ENCODE measurements around the gene CUX1.

Gene CUX1

DNA sequence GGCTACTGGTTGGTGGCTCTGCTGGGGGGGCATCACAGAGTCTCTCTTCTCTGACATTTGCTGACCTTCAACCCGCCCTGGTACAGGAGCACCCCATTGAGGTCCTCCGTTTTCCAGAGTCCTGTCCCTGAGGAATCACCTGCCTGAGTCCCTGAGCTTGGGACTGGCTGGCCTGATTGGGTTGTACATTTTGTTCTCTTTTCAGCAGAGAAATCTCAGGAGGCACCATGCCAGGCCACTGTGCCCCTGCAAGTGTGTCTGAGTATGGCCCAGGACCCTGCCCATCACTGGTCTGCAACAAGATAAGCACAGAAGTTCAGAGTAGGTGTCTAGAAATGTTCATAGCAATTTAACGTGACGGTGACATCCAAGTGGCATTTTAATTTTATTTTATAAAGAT lies 131.2 kb downstream of the CUX1 start:
- ATAC-seq, result no peak
- TF ChIP-seq ZNF8 (CRISPR knock-in tag; IDR thresholded peaks at IDR 0.05) (no peak), CSDC2 (CRISPR knock-in tag; IDR thresholded peaks at IDR 0.05) (no peak), TCF4 (CRISPR knock-in tag; IDR thresholded peaks at IDR 0.05; ENCODE audit: borderline replicate concordance) (no peak), CREB5 (CRISPR knock-in tag; IDR thresholded peaks at IDR 0.05; ENCODE audit: low read depth) (no peak), ISL1 (CRISPR knock-in tag; IDR thresholded peaks at IDR 0.05) (no peak)

GRCh38 chr7:101950450-101951119 lies 133.2 kb downstream of the CUX1 start:
- peak; percentile 46 for ATAC-seq
- TF ChIP-seq ZC3H10 (CRISPR knock-in tag; IDR thresholded peaks at IDR 0.05) (0 out of 2 replicates have a peak, but pooled peaks have one; percentile 23), ISL1 (CRISPR knock-in tag; IDR thresholded peaks at IDR 0.05) (peak; percentile 56), GLIS3 (CRISPR knock-in tag; IDR thresholded peaks at IDR 0.05) (no peak)

DNA sequence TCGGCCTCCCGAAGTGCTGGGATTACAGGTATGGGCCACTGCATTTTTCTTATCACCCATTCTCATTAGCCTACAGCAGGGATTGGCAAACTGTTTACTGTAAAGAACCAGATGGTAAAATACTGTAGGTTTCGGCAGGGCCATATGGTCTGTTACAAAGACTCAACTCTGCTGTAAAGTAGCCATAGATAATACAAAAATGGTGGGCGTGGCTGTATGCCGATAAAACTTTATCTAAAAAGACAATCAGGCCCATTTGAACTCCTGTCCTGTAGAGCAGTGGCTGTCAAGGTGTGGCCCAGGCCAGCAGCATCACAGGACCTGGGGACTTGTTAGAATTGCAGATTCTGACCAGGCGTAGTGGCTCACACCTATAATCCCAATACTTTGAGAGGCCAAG lies 134.3 kb downstream of the CUX1 start:
- no peak for ATAC-seq
- TF ChIP-seq ZNF8 (CRISPR knock-in tag; IDR thresholded peaks at IDR 0.05), result no peak
- no peak for TF ChIP-seq PPARA (CRISPR knock-in tag; IDR thresholded peaks at IDR 0.05; ENCODE audit: borderline replicate concordance)
- TF ChIP-seq OSR1 (CRISPR knock-in tag; IDR thresholded peaks at IDR 0.05), result no peak
- TF ChIP-seq, protein P1, sequence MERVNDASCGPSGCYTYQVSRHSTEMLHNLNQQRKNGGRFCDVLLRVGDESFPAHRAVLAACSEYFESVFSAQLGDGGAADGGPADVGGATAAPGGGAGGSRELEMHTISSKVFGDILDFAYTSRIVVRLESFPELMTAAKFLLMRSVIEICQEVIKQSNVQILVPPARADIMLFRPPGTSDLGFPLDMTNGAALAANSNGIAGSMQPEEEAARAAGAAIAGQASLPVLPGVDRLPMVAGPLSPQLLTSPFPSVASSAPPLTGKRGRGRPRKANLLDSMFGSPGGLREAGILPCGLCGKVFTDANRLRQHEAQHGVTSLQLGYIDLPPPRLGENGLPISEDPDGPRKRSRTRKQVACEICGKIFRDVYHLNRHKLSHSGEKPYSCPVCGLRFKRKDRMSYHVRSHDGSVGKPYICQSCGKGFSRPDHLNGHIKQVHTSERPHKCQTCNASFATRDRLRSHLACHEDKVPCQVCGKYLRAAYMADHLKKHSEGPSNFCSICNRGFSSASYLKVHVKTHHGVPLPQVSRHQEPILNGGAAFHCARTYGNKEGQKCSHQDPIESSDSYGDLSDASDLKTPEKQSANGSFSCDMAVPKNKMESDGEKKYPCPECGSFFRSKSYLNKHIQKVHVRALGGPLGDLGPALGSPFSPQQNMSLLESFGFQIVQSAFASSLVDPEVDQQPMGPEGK (CRISPR knock-in tag; IDR thresholded peaks at IDR 0.05; ENCODE audit: borderline replicate concordance), result no peak
- no peak for TF ChIP-seq CSDC2 (CRISPR knock-in tag; IDR thresholded peaks at IDR 0.05)
- TF ChIP-seq TOX (CRISPR knock-in tag; IDR thresholded peaks at IDR 0.05; ENCODE audit: borderline replicate concordance), result no peak
- no peak for TF ChIP-seq TCF4 (CRISPR knock-in tag; IDR thresholded peaks at IDR 0.05; ENCODE audit: borderline replicate concordance)
- TF ChIP-seq ZNF70 (CRISPR knock-in tag; IDR thresholded peaks at IDR 0.05), result no peak
- TF ChIP-seq, protein P2, sequence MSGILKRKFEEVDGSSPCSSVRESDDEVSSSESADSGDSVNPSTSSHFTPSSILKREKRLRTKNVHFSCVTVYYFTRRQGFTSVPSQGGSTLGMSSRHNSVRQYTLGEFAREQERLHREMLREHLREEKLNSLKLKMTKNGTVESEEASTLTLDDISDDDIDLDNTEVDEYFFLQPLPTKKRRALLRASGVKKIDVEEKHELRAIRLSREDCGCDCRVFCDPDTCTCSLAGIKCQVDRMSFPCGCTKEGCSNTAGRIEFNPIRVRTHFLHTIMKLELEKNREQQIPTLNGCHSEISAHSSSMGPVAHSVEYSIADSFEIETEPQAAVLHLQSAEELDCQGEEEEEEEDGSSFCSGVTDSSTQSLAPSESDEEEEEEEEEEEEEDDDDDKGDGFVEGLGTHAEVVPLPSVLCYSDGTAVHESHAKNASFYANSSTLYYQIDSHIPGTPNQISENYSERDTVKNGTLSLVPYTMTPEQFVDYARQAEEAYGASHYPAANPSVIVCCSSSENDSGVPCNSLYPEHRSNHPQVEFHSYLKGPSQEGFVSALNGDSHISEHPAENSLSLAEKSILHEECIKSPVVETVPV (CRISPR knock-in tag; IDR thresholded peaks at IDR 0.05), result no peak
- TF ChIP-seq BACH2 (CRISPR knock-in tag; IDR thresholded peaks at IDR 0.05; ENCODE audit: borderline replicate concordance), result no peak
- TF ChIP-seq ZNF565 (CRISPR knock-in tag; conservative IDR thresholded peaks at IDR 0.05; ENCODE audit: low read depth), result no peak
- TF ChIP-seq ZFP30 (CRISPR knock-in tag; IDR thresholded peaks at IDR 0.05), result no peak
- TF ChIP-seq SNAI2 (CRISPR knock-in tag; IDR thresholded peaks at IDR 0.05), result no peak
- TF ChIP-seq ZFP3 (CRISPR knock-in tag; IDR thresholded peaks at IDR 0.05), result no peak
- TF ChIP-seq GLIS3 (CRISPR knock-in tag; IDR thresholded peaks at IDR 0.05), result no peak
- TF ChIP-seq, protein P3, sequence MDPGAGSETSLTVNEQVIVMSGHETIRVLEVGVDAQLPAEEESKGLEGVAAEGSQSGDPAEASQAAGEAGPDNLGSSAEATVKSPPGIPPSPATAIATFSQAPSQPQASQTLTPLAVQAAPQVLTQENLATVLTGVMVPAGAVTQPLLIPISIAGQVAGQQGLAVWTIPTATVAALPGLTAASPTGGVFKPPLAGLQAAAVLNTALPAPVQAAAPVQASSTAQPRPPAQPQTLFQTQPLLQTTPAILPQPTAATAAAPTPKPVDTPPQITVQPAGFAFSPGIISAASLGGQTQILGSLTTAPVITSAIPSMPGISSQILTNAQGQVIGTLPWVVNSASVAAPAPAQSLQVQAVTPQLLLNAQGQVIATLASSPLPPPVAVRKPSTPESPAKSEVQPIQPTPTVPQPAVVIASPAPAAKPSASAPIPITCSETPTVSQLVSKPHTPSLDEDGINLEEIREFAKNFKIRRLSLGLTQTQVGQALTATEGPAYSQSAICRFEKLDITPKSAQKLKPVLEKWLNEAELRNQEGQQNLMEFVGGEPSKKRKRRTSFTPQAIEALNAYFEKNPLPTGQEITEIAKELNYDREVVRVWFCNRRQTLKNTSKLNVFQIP (CRISPR knock-in tag; IDR thresholded peaks at IDR 0.05; ENCODE audit: borderline replicate concordance, low read depth), result no peak
- TF ChIP-seq ARNTL (CRISPR knock-in tag; IDR thresholded peaks at IDR 0.05; ENCODE audit: borderline replicate concordance, low read depth), result no peak
- TF ChIP-seq RARB (CRISPR knock-in tag; IDR thresholded peaks at IDR 0.05), result no peak
- no peak for TF ChIP-seq ISL1 (CRISPR knock-in tag; IDR thresholded peaks at IDR 0.05)
- no peak for TF ChIP-seq ESRRG (CRISPR knock-in tag; IDR thresholded peaks at IDR 0.05)

All from SK-N-SH treated with all-trans-retinoic acid at 6 μM for 48 hours (cell line).